H1 (cell line): Measurements from ENCODE around the gene VIPR2. TPM values are rescaled to one million over a fixed set of nuclear protein-coding genes. Genes with fewer than 3 reads are reported as not detected.

ENCODE experiments used
- CTCF ChIA-PET: fragments of 300-600 bp; sonication (Branson Sonifier 250); formaldehyde crosslinking; loops from one replicate; lab custom pipeline; 2021; ENCODE audit not compliant: partially characterized antibody; lab: Charles Lee
- POLR2A ChIA-PET: fragments of 300-600 bp; sonication (Branson Sonifier 250); formaldehyde crosslinking; loops from one replicate; lab custom pipeline; 2021; ENCODE audit warnings: inconsistent platforms; ENCODE audit not compliant: partially characterized antibody; lab: Charles Lee
- DNase-seq, 2 experiments: peaks; one replicate each; pipeline versions ENCODE4 v3.0.0 to v3.0.0-alpha.2; 2010 to 2022; ENCODE audit warnings: low spot score in 2 of 2, low read depth in 1 of 2, mixed read lengths in 1 of 2
- FAIRE-seq: peaks from 2 replicates; lab custom pipeline; 2011; peaks lifted over from hg19 to GRCh38; lab: Jason Lieb, UNC
- H2AFZ ChIP-seq: 2 replicates; pipeline ENCODE4 v1.8.1; 2012; ENCODE audit warnings: low read length, inconsistent platforms
- H2AK5ac ChIP-seq: 2 replicates; pipeline ENCODE4 v1.6.1; 2013; ENCODE audit warnings: low read depth, low read length
- H2BK120ac ChIP-seq: replicated peaks from 2 replicates; pipeline ENCODE3; 2013; ENCODE audit warnings: low read depth, low read length, inconsistent platforms
- H2BK12ac ChIP-seq: 2 replicates; pipeline ENCODE4 v1.6.1; 2013; ENCODE audit warnings: low read depth, low read length
- H2BK15ac ChIP-seq: 2 replicates; pipeline ENCODE4 v1.6.1; 2013; ENCODE audit warnings: low read length
- H2BK20ac ChIP-seq: 2 replicates; pipeline ENCODE4 v1.6.1; 2013; ENCODE audit warnings: low read length
- H2BK5ac ChIP-seq: 2 replicates; pipeline ENCODE4 v1.6.1; 2013; ENCODE audit warnings: low read depth, low read length
- H3K14ac ChIP-seq: 2 replicates; pipeline ENCODE4 v1.6.1; 2013; ENCODE audit warnings: inconsistent platforms; ENCODE audit not compliant: insufficient read length
- H3K18ac ChIP-seq: 2 replicates; pipeline ENCODE4 v1.6.1; 2013; ENCODE audit warnings: low read length; ENCODE audit errors: extremely low read depth
- H3K23ac ChIP-seq: 2 replicates; pipeline ENCODE4 v1.6.1; 2013; ENCODE audit warnings: inconsistent platforms; ENCODE audit not compliant: insufficient read length
- H3K23me2 ChIP-seq: 2 replicates; pipeline ENCODE4 v1.6.1; 2013; ENCODE audit warnings: low read depth, low read length
- H3K27ac ChIP-seq: 2 replicates; pipeline ENCODE4 v1.6.1; 2011; ENCODE audit warnings: low read depth, low read length, inconsistent platforms
- H3K27me3 ChIP-seq, 4 experiments: replicated peaks in 1 of 4; 1 replicate in 1 of 4; 2 replicates in 3 of 4; pipeline versions ENCODE4 v1.6.1 to v1.8.1; 2011 to 2013; ENCODE audit warnings: low read length in 3 of 4, mild to moderate bottlenecking in 3 of 4, inconsistent platforms in 2 of 4, mixed read lengths in 2 of 4, moderate library complexity in 1 of 4; ENCODE audit not compliant: control insufficient read depth in 3 of 4, insufficient read depth in 3 of 4; ENCODE audit errors: extremely low read depth in 1 of 4
- H3K36me3 ChIP-seq, 4 experiments: 2 replicates each; pipeline versions ENCODE4 v1.6.1 to v1.8.1; 2011 to 2013; ENCODE audit warnings: mild to moderate bottlenecking in 4 of 4, low read length in 3 of 4, moderate library complexity in 2 of 4, control low read depth in 1 of 4, inconsistent platforms in 1 of 4; ENCODE audit not compliant: insufficient read depth in 4 of 4, control insufficient read depth in 2 of 4
- H3K4ac ChIP-seq: replicated peaks from 2 replicates; pipeline ENCODE3; 2013; ENCODE audit warnings: low read length, low read depth, mixed read lengths, inconsistent platforms; ENCODE audit not compliant: insufficient read length
- H3K4me1 ChIP-seq, 4 experiments: replicated peaks in 1 of 4; 1 replicate in 1 of 4; 2 replicates in 3 of 4; pipeline versions ENCODE4 v1.6.1 to v1.8.1; 2011 to 2013; ENCODE audit warnings: low read length in 3 of 4, inconsistent platforms in 2 of 4, mixed read lengths in 1 of 4; ENCODE audit not compliant: insufficient read depth in 4 of 4, control insufficient read depth in 3 of 4
- H3K4me2 ChIP-seq, 2 experiments: 2 replicates each; pipeline versions ENCODE4 v1.6.1 to v1.8.1; 2011 to 2013; ENCODE audit warnings: low read depth in 2 of 2, low read length in 2 of 2, control low read depth in 1 of 2, inconsistent platforms in 1 of 2, mild to moderate bottlenecking in 1 of 2; ENCODE audit not compliant: insufficient read depth in 1 of 2
- H3K4me3 ChIP-seq, 4 experiments: fragments of 200-600, 300-600 bp in 1 of 4; sonication (generic), shearing (Covaris generic), sonication (Bioruptor Twin) in 1 of 4; 2 replicates each; pipeline versions ENCODE4 v1.5.1 to v1.8.1; 2011 to 2016; ENCODE audit warnings: low read length in 4 of 4, low read depth in 3 of 4, control low read depth in 2 of 4, inconsistent platforms in 2 of 4, mild to moderate bottlenecking in 2 of 4, mixed read lengths in 1 of 4, moderate library complexity in 1 of 4; ENCODE audit not compliant: insufficient read depth in 2 of 4; ENCODE audit errors: extremely low read depth in 1 of 4
- H3K56ac ChIP-seq: replicated peaks from 2 replicates; pipeline ENCODE3; 2013; ENCODE audit warnings: low read depth, mild to moderate bottlenecking, mixed read lengths, low read length, inconsistent platforms; ENCODE audit not compliant: insufficient read length
- H3K79me1 ChIP-seq: 2 replicates; pipeline ENCODE4 v1.6.1; 2013; ENCODE audit warnings: low read depth, low read length, control low read depth
- H3K79me2 ChIP-seq, 2 experiments: 2 replicates each; pipeline versions ENCODE4 v1.6.1 to v1.8.1; 2012 to 2013; ENCODE audit warnings: low read length in 2 of 2, mild to moderate bottlenecking in 2 of 2, inconsistent platforms in 1 of 2; ENCODE audit not compliant: insufficient read depth in 2 of 2, control insufficient read depth in 1 of 2
- H3K9ac ChIP-seq, 4 experiments: replicated peaks in 1 of 4; 1 replicate in 1 of 4; 2 replicates in 3 of 4; pipeline versions ENCODE4 v1.6.1 to v1.8.1; 2011 to 2013; ENCODE audit warnings: low read depth in 3 of 4, low read length in 3 of 4, control low read depth in 2 of 4, mild to moderate bottlenecking in 2 of 4, moderate library complexity in 2 of 4, inconsistent platforms in 1 of 4; ENCODE audit errors: extremely low read depth in 1 of 4
- H3K9me3 ChIP-seq, 2 experiments: 2 replicates each; pipeline versions ENCODE4 v1.6.1 to v1.8.1; 2012 to 2013; ENCODE audit warnings: mild to moderate bottlenecking in 2 of 2, moderate library complexity in 2 of 2, control low read depth in 1 of 2, inconsistent platforms in 1 of 2, low read depth in 1 of 2, low read length in 1 of 2, mixed read lengths in 1 of 2; ENCODE audit not compliant: insufficient read depth in 2 of 2
- H4K20me1 ChIP-seq, 2 experiments: replicated peaks in 1 of 2; 2 replicates each; pipeline versions ENCODE3 to v1.8.1; 2011 to 2013; ENCODE audit warnings: inconsistent platforms in 2 of 2, low read length in 2 of 2, mild to moderate bottlenecking in 1 of 2; ENCODE audit not compliant: insufficient read depth in 2 of 2, control insufficient read depth in 1 of 2
- H4K5ac ChIP-seq: 2 replicates; pipeline ENCODE4 v1.6.1; 2013; ENCODE audit warnings: low read length, low read depth, mixed read lengths, inconsistent platforms; ENCODE audit not compliant: insufficient read length
- H4K8ac ChIP-seq: 2 replicates; pipeline ENCODE4 v1.8.0; 2013; ENCODE audit warnings: mild to moderate bottlenecking, moderate library complexity, low read length, inconsistent platforms; ENCODE audit not compliant: insufficient read depth; ENCODE audit errors: extremely low read depth
- H4K91ac ChIP-seq: replicated peaks from 2 replicates; pipeline ENCODE3; 2013; ENCODE audit warnings: low read length, mixed read lengths, inconsistent platforms; ENCODE audit not compliant: insufficient read length
- BCL11A ChIP-seq, 2 experiments: IDR thresholded peaks; one replicate each; pipeline ENCODE4 v1.6.1; 2011; ENCODE audit warnings: low read depth in 2 of 2, low read length in 2 of 2, mild to moderate bottlenecking in 2 of 2
- CEBPB ChIP-seq: IDR thresholded peaks from 2 replicates; pipeline ENCODE4 v1.6.1; 2012; ENCODE audit warnings: low read depth, low read length
- GABPA ChIP-seq: IDR thresholded peaks from 2 replicates; pipeline ENCODE4 v1.6.1; 2011; ENCODE audit warnings: mild to moderate bottlenecking, low read length, moderate library complexity, borderline replicate concordance; ENCODE audit not compliant: insufficient read depth
- HDAC6 ChIP-seq: IDR thresholded peaks from one replicate; pipeline ENCODE4 v1.7.1; 2012; ENCODE audit warnings: low read depth, mild to moderate bottlenecking, inconsistent platforms, low read length, moderate library complexity
- KDM4A ChIP-seq: IDR thresholded peaks from one replicate; pipeline ENCODE4 v1.7.1; 2012; ENCODE audit warnings: low read depth, mild to moderate bottlenecking, moderate library complexity, low read length, inconsistent platforms; ENCODE audit not compliant: severe bottlenecking
- MAX ChIP-seq: IDR thresholded peaks from 2 replicates; pipeline ENCODE4 v1.6.1; 2012; ENCODE audit warnings: inconsistent platforms
- PHF8 ChIP-seq: fragments of 200-600 bp; sonication (generic); conservative IDR thresholded peaks from 2 replicates; pipeline ENCODE4 v1.7.1; 2012; ENCODE audit warnings: low read depth, mild to moderate bottlenecking, inconsistent platforms, low read length, moderate library complexity
- SRF ChIP-seq: IDR thresholded peaks from 2 replicates; pipeline ENCODE4 v1.6.1; 2011; ENCODE audit warnings: mild to moderate bottlenecking, low read depth, low read length, moderate library complexity
- TCF12 ChIP-seq: IDR thresholded peaks from 2 replicates; pipeline ENCODE4 v1.6.1; 2011; ENCODE audit warnings: low read depth, mild to moderate bottlenecking, low read length
- WGBS, 2 experiments: shearing (Covaris generic) in 1 of 2; methylation state at CpG; one replicate each; pipeline versions ENCODE4 v1.1.6 to v1.1.7; 2013 to 2015; ENCODE audit warnings: low lambda C conversion rate in 2 of 2, mixed read lengths in 2 of 2, inconsistent platforms in 1 of 2, low coverage in 1 of 2, missing lambda C conversion rate in 1 of 2; ENCODE audit not compliant: insufficient replicate concordance in 2 of 2, insufficient coverage in 1 of 2, insufficient read length in 1 of 2; ENCODE audit errors: extremely low coverage in 1 of 2, missing lambda C conversion rate in 1 of 2; 5-methylcytosine and 5-hydroxymethylcytosine counted together
- polyA plus RNA-seq, 7 experiments: library from polyadenylated mRNA; depleted of rRNA in 3 of 7; stranded (reverse) in 5 of 7; unstranded in 2 of 7; fragments of >200 nt in 5 of 7; fragments of 200-250 nt in 2 of 7; gene quantifications; 1 replicate in 5 of 7; 2 replicates in 1 of 7; 4 replicates in 1 of 7; pipeline versions ENCODE4 v1.2.1 to v1.2.3, GENCODE V29; 2011 to 2013; ENCODE audit warnings: missing spikeins in 2 of 7, mixed read lengths in 2 of 7
- total RNA-seq: library from RNA; stranded (reverse); fragmentation: NEBNext Ultra II Directional; extraction: Animal tissue kit (Norgen Biotek cat#: 25700); gene quantifications from 2 replicates; pipeline ENCODE4 v1.2.1, GENCODE V29; 2021

VIPR2 gene
- total and polyA plus RNA-seq, 2 of the 8 experiments (the other 6 are each of a cell fraction or from before 2014, with no cell fraction given), result 2.4 to 6.3 TPM

GRCh38 chr7:159078911-159079270, 65.8 kb downstream of the VIPR2 start:
- TF ChIP-seq TCF12 (no peak), BCL11A (IDR thresholded peaks at IDR 0.05; ENCODE audit: low read depth in 2 of 2, low read length in 2 of 2) (no peak), CEBPB (no peak), HDAC6 (no peak), MAX (no peak), GABPA (no peak), SRF (no peak), KDM4A (no peak), PHF8 (no peak)
- TF ChIP-seq, all 59 proteins: peak for 0
- no peak overlapping the region for H3K9ac ChIP-seq
- H2BK12ac ChIP-seq, result no peak overlapping the region
- 90% methylated on average over 6 of the region's 6 CpGs; no CpG with 5 or more reads in 1 of the 2 experiments for WGBS, 2 experiments
- H3K14ac ChIP-seq, result no peak overlapping the region
- H3K23me2 ChIP-seq, result no peaks in the 10 kb centered on the region
- no peak overlapping the region for H3K18ac ChIP-seq
- no peak overlapping the region for H3K4ac ChIP-seq
- DNase-seq (peak in 1 of 2 experiments; percentile 13), FAIRE-seq (no peak)
- CTCF ChIA-PET, result no interaction called here
- no peak overlapping the region for H2AK5ac ChIP-seq
- no peak overlapping the region for H2BK5ac ChIP-seq
- H2BK15ac ChIP-seq, result no peak overlapping the region
- no peak overlapping the region for H3K56ac ChIP-seq
- H4K5ac ChIP-seq, result no peak overlapping the region
- no peak overlapping the region for H3K23ac ChIP-seq
- H3K4me1 ChIP-seq, result no peaks in the 10 kb centered on the region
- no peak overlapping the region for H3K27ac ChIP-seq
- no peak overlapping the region for H4K91ac ChIP-seq
- H3K27me3 ChIP-seq, result no peaks in the 10 kb centered on the region
- no peak overlapping the region for H3K4me3 ChIP-seq
- H3K36me3 ChIP-seq, result no peaks in the 10 kb centered on the region
- H2AFZ ChIP-seq, result no peak overlapping the region
- POLR2A ChIA-PET, result no interaction called here
- no peak overlapping the region for H2BK120ac ChIP-seq
- H2BK20ac ChIP-seq, result no peak overlapping the region
- H3K9me3 ChIP-seq, result no peaks in the 10 kb centered on the region
- no peaks in the 10 kb centered on the region for H3K79me2 ChIP-seq
- no peak overlapping the region for H3K4me2 ChIP-seq
- H3K79me1 ChIP-seq, result no peaks in the 10 kb centered on the region
- H4K8ac ChIP-seq, result no peak overlapping the region
- no peaks in the 10 kb centered on the region for H4K20me1 ChIP-seq
